HepG2 (cell line): Measurements from ENCODE around the gene MAMLD1. TPM values are rescaled to one million over a fixed set of nuclear protein-coding genes. Genes with fewer than 3 reads are reported as not detected.

Experiments
- ARHGAP35 ChIP-seq: sonication (generic); formaldehyde crosslinking; IDR thresholded peaks from 2 replicates; pipeline ENCODE4 v1.9.0; 2022; ENCODE audit warnings: mild to moderate bottlenecking, inconsistent platforms, moderate library complexity, missing genetic modification reagents, borderline replicate concordance
- BHLHE40 ChIP-seq: IDR thresholded peaks from 2 replicates; pipeline ENCODE4 v1.6.1; 2011; ENCODE audit warnings: low read length, improper control_type of control experiment
- BRD4 ChIP-seq: sonication (generic); formaldehyde crosslinking; IDR thresholded peaks from 2 replicates; pipeline ENCODE4 v1.4.0; 2020; ENCODE audit warnings: missing genetic modification reagents
- ELK4 ChIP-seq: sonication (generic); formaldehyde crosslinking; IDR thresholded peaks from 2 replicates; pipeline ENCODE4 v1.9.0; 2021; ENCODE audit warnings: missing genetic modification reagents, borderline replicate concordance
- FOXP1 ChIP-seq, 2 experiments: fragments of 450-650 bp in 1 of 2; IDR thresholded peaks; 2 replicates each; pipeline ENCODE4 v1.6.1; 2017 to 2018; ENCODE audit warnings: antibody characterized with exemption in 1 of 2
- GABPB1 ChIP-seq: IDR thresholded peaks from 2 replicates; pipeline ENCODE4 v1.6.1; 2016; ENCODE audit warnings: mild to moderate bottlenecking, missing genetic modification reagents, moderate library complexity, missing compliant biosample characterization
- PHF5A ChIP-seq: IDR thresholded peaks from one replicate; pipeline ENCODE4 v1.6.1; 2018; ENCODE audit warnings: low read depth, missing genetic modification reagents; ENCODE audit not compliant: unreplicated experiment
- PLRG1 ChIP-seq: fragments of 450-650 bp; conservative IDR thresholded peaks from 2 replicates; pipeline ENCODE4 v1.6.1; 2016
- POLR2A ChIP-seq, 2 experiments: IDR thresholded peaks; 2 replicates each; pipeline ENCODE4 v1.6.1; 2011; ENCODE audit warnings: low read depth in 2 of 2, low read length in 2 of 2, mild to moderate bottlenecking in 1 of 2, moderate library complexity in 1 of 2; ENCODE audit not compliant: insufficient read depth in 1 of 2
- POLR2AphosphoS5 ChIP-seq: IDR thresholded peaks from 2 replicates; pipeline ENCODE4 v1.6.1; 2012; ENCODE audit warnings: low read depth, low read length
- POLR2G ChIP-seq: fragments of 200-400 bp; formaldehyde crosslinking; IDR thresholded peaks from 2 replicates; pipeline ENCODE4 v1.6.1; 2018; ENCODE audit warnings: mild to moderate bottlenecking, low read depth, low read length, moderate library complexity
- REXO4 ChIP-seq: sonication (generic); formaldehyde crosslinking; IDR thresholded peaks from 2 replicates; pipeline ENCODE4 v1.8.0; 2022; ENCODE audit warnings: missing genetic modification reagents, mild to moderate bottlenecking, borderline replicate concordance
- SNAI1 ChIP-seq: sonication (generic); formaldehyde crosslinking; IDR thresholded peaks from 2 replicates; pipeline ENCODE4 v1.5.0; 2020; ENCODE audit warnings: mild to moderate bottlenecking, missing genetic modification reagents, borderline replicate concordance
- SRSF4 ChIP-seq: fragments of 200-400 bp; formaldehyde crosslinking; IDR thresholded peaks from one replicate; pipeline ENCODE4 v1.6.1; 2018; ENCODE audit warnings: mild to moderate bottlenecking, low read depth, low read length, moderate library complexity; ENCODE audit not compliant: poor library complexity, severe bottlenecking
- STAT5B ChIP-seq: sonication (generic); formaldehyde crosslinking; IDR thresholded peaks from 2 replicates; pipeline ENCODE4 v1.4.0; 2020; ENCODE audit warnings: missing genetic modification reagents
- THAP7 ChIP-seq: sonication (generic); formaldehyde crosslinking; IDR thresholded peaks from 2 replicates; pipeline ENCODE4 v1.8.1; 2023; ENCODE audit warnings: mild to moderate bottlenecking, missing genetic modification reagents
- THYN1 ChIP-seq: sonication (generic); formaldehyde crosslinking; IDR thresholded peaks from 2 replicates; pipeline ENCODE4 v1.8.1; 2023; ENCODE audit warnings: low read depth, mild to moderate bottlenecking, moderate library complexity, missing genetic modification reagents, borderline replicate concordance
- ZBTB1 ChIP-seq: sonication (generic); formaldehyde crosslinking; IDR thresholded peaks from 2 replicates; pipeline ENCODE4 v1.4.0; 2020; ENCODE audit warnings: missing genetic modification reagents, borderline replicate concordance
- ZNF124 ChIP-seq: sonication (generic); formaldehyde crosslinking; IDR thresholded peaks from 2 replicates; pipeline ENCODE4 v1.4.0; 2020; ENCODE audit warnings: missing genetic modification reagents
- ZNF260 ChIP-seq: sonication (generic); formaldehyde crosslinking; IDR thresholded peaks from 2 replicates; pipeline ENCODE4 v1.4.0; 2020; ENCODE audit warnings: missing genetic modification reagents, low read depth, mild to moderate bottlenecking, borderline replicate concordance
- ZNF331 ChIP-seq: sonication (generic); formaldehyde crosslinking; IDR thresholded peaks from 2 replicates; pipeline ENCODE4 v1.4.0; 2020; ENCODE audit warnings: missing genetic modification reagents
- ZNF33B ChIP-seq: sonication (generic); formaldehyde crosslinking; IDR thresholded peaks from 2 replicates; pipeline ENCODE4 v1.5.1; 2020; ENCODE audit warnings: mild to moderate bottlenecking, missing genetic modification reagents
- ZNF550 ChIP-seq: sonication (generic); formaldehyde crosslinking; IDR thresholded peaks from 2 replicates; pipeline ENCODE4 v1.4.0; 2020; ENCODE audit warnings: mild to moderate bottlenecking, missing genetic modification reagents, borderline replicate concordance
- ZNF713 ChIP-seq: sonication (generic); formaldehyde crosslinking; IDR thresholded peaks from 2 replicates; pipeline ENCODE4 v1.4.0; 2020; ENCODE audit warnings: mild to moderate bottlenecking, missing genetic modification reagents
- ZNF737 ChIP-seq: sonication (generic); formaldehyde crosslinking; IDR thresholded peaks from 2 replicates; pipeline ENCODE4 v1.5.0; 2020; ENCODE audit warnings: missing genetic modification reagents, mild to moderate bottlenecking, borderline replicate concordance
- ZSCAN12 ChIP-seq: sonication (generic); formaldehyde crosslinking; IDR thresholded peaks from 2 replicates; pipeline ENCODE4 v1.9.0; 2021; ENCODE audit warnings: mild to moderate bottlenecking, missing genetic modification reagents
- polyA plus RNA-seq, 8 experiments: library from polyadenylated mRNA; depleted of rRNA in 3 of 8; stranded (reverse) in 7 of 8; unstranded in 1 of 8; fragments of >200 nt; fragmentation: Illumina TruSeq in 4 of 8; extraction: Trizol in 4 of 8; gene quantifications; 2 replicates each; pipeline versions ENCODE4 v1.2.1 to v1.2.3, GENCODE V29; 2011 to 2016; ENCODE audit warnings: low read depth in 4 of 8, missing spikeins in 1 of 8, mixed read lengths in 1 of 8; ENCODE audit not compliant: insufficient read depth in 1 of 8
- total RNA-seq, 5 experiments: library from RNA; depleted of rRNA; stranded (reverse); fragments of >200 nt; fragmentation: Illumina TruSeq; extraction: Trizol; gene quantifications; 2 replicates each; pipeline ENCODE4 v1.2.3, GENCODE V29; 2016; ENCODE audit warnings: low read depth in 1 of 5
- TF ChIP-seq, protein P1 (sequence below): sonication (generic); formaldehyde crosslinking; IDR thresholded peaks from 2 replicates; pipeline ENCODE4 v1.8.0; 2022; ENCODE audit warnings: missing genetic modification reagents, low read depth, mild to moderate bottlenecking, borderline replicate concordance

Gene MAMLD1
- total and polyA plus RNA-seq, 2 of the 13 experiments (the other 11 are each of a cell fraction or from before 2014, with no cell fraction given): not detected

DNA sequence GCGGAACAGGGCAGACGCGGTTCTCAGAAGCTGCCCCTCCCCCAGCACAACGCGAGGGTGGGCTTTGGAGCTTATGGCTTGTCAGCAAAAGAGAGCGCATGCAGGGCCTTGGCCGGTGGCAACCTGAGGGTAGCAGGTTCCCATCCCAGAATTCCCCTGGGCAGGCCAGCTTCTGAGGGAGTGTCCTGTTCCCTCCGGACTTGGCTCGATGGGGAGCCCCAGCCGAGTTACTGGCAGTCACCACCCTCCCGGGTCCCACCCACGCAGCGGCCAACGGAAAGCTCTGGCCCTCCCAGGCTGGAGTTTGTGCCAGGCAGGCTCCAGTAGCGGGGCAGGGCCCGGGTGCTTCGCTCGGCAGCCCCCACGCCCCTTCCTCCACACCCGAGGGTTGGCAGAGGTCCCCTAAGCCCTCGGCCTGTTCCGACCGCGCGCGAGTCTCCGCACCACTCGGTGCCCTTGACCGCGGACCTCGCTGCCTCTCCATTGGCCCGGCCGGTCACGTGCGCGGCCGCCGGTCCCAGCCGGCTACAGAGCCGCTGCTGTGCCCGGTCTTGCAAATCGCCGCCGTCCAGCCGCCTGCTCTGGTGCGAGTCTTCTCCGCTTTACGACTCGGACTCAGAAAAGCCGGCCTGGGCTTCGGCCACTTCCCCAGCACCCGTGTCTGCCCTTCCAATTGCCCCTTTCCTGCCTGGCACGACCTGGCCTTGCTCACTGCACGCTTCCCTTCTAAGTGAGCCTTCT, 184.4 kb downstream of the MAMLD1 start (continued):
- TF ChIP-seq ELK4: no peak
- no peak for TF ChIP-seq ZBTB1 (CRISPR knock-in tag)
- peak; percentile 74 for TF ChIP-seq BHLHE40
- TF ChIP-seq ZNF737 (CRISPR knock-in tag): no peak
- no peak for TF ChIP-seq ZNF124 (CRISPR knock-in tag)
- TF ChIP-seq ZNF550 (CRISPR knock-in tag): no peak
- TF ChIP-seq SRSF4: no peak
- TF ChIP-seq PLRG1: no peak
- no peak for TF ChIP-seq SNAI1
- 0 out of 2 replicates have a peak, but pooled peaks have one; percentile 35 for TF ChIP-seq POLR2AphosphoS5
- no peak for TF ChIP-seq PHF5A
- peak; percentile 61; the same call in 1 of the 2 replicates for TF ChIP-seq GABPB1 (CRISPR knock-in tag)
- TF ChIP-seq FOXP1 (IDR thresholded peaks at IDR 0.05): no peak
- no peak for TF ChIP-seq FOXP1 (CRISPR knock-in tag; IDR thresholded peaks at IDR 0.05)
- peak in 1 of 2 experiments; percentile 18; a peak in 1 of 4 replicates for TF ChIP-seq POLR2A (IDR thresholded peaks at IDR 0.05; ENCODE audit: insufficient read depth in 1 of 2, low read depth in 2 of 2, low read length in 2 of 2)
- TF ChIP-seq ZNF713 (CRISPR knock-in tag): no peak
- TF ChIP-seq ZNF260 (CRISPR knock-in tag): no peak
- TF ChIP-seq STAT5B (CRISPR knock-in tag): no peak
- TF ChIP-seq POLR2G: peak; percentile 65
- no peak for TF ChIP-seq BRD4
- no peak for TF ChIP-seq ZNF331 (CRISPR knock-in tag)
- no peak for TF ChIP-seq REXO4 (CRISPR knock-in tag)
- TF ChIP-seq ZNF33B: no peak
- TF ChIP-seq ARHGAP35 (CRISPR knock-in tag): no peak
- no peak for TF ChIP-seq ZSCAN12 (CRISPR knock-in tag)
- no peak for TF ChIP-seq THYN1 (CRISPR knock-in tag)
- TF ChIP-seq, protein P1, sequence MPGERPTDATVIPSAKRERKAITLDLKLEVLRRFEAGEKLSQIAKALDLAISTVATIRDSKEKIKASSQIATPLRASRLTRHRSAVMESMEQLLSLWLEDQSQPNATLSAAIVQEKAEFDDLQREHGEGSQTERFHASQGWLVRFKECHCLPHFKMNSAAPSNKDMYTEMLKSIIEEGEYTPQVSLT: peak; percentile 79; the same call in 1 of the 2 replicates
- 0 out of 2 replicates have a peak, but pooled peaks have one; percentile 48 for TF ChIP-seq THAP7
